Measurements from ENCODE around the gene SLC35G1.

GRCh38 chr10:93912444-93912843 lies 18.7 kb downstream of the SLC35G1 start:
- TF ChIP-seq EZH2 (IDR thresholded peaks at IDR 0.05; ENCODE audit: borderline replicate concordance, low read length) (no peak), CTCF (conservative IDR thresholded peaks at IDR 0.05 in 1 of 2, IDR thresholded peaks at IDR 0.05 in 1 of 2; ENCODE audit: extremely low read depth in 1 of 2, insufficient read depth in 1 of 2, low read depth in 1 of 2, low read length in 2 of 2) (no peak)

Data from mammary epithelial cell (primary cell).